GM12874 (cell line): ENCODE results near the gene ADIRF.
"Not testable (repeated sequence)": the region's sequence is repeated elsewhere in the genome, so short reads cannot be mapped to it uniquely, and the experiment has no call there.

ENCODE experiments used
- CTCF ChIP-seq: IDR thresholded peaks from 2 replicates; pipeline ENCODE4 v1.5.1; 2011; ENCODE audit warnings: low read depth, mild to moderate bottlenecking, control low read depth, low read length, moderate library complexity; ENCODE audit not compliant: insufficient read depth

ADIRF gene

GRCh38 chr10:86992456-86992855 is 24.2 kb downstream of the ADIRF start:
- TF ChIP-seq CTCF: no peak

DNA sequence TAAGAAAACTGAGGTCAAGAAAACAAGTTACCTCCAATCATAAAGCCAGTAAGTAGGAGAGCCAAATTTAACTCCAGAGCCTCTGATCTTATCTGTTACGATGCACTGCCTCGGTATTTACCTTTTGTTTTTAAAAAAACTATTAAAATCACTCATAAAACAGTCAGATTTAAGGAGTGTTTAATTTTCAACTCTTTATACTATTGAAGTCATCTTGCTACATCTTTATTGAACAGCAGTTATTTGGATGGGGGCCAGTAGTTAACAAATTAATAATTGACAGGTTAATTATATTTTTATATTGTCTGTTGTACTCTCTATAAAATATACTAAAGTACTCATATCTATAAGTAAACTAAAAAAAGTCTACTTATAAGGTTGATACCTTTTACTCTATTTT is 24.6 kb downstream of the ADIRF start:
- no peak for TF ChIP-seq CTCF

DNA sequence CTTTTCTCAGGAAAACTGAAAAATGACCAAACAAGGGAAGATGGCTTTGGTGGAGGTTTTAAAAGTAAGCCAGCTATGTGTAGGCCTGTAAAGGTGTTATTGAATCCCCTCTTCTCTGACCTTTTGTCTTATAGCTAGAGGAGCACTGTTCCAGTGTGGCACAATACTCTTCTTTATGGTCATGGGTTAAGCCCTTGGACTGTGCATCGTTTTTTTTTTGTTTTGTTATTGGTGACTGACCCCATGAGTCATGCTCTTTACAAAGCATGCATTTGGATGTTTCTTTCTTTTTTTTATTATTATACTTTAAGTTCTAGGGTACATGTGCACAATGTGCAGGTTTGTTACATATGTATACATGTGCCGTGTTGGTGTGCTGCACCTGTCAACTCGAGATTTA is 32.2 kb downstream of the ADIRF start:
- no peak for TF ChIP-seq CTCF

GRCh38 chr10:87020056-87020455 is 51.8 kb downstream of the ADIRF start, which contains the start of gene FAM25A:
FAM25A (plus strand) TSS chr10:87020294; CDS start chr10:87020325, 31 bp downstream.
- not testable (repeated sequence) for TF ChIP-seq CTCF
